Right lobe of liver (tissue), 4 donors: ENCODE measurements around the gene EXOSC5.

Experiments used
- CTCF ChIP-seq, 4 donors: fragments of 200-600 bp in 3 of 4; fragments of 450-650 bp in 1 of 4; IDR thresholded peaks; one replicate each; pipeline versions ENCODE4 v1.5.1 to v1.8.0; 2016 to 2022; ENCODE audit warnings: antibody characterized with exemption in 4 of 4, mild to moderate bottlenecking in 2 of 4
- POLR2A ChIP-seq: fragments of 450-650 bp; IDR thresholded peaks from one replicate; pipeline ENCODE4 v1.6.1; 2017; ENCODE audit warnings: antibody characterized with exemption, mild to moderate bottlenecking
- donor health status: DM: no; HTN: no; CAD: no.
- donor health status: DM: no; HTN: no; CAD: no.
- donor health status: DM: no; HTN: yes; CAD: no.

DNA sequence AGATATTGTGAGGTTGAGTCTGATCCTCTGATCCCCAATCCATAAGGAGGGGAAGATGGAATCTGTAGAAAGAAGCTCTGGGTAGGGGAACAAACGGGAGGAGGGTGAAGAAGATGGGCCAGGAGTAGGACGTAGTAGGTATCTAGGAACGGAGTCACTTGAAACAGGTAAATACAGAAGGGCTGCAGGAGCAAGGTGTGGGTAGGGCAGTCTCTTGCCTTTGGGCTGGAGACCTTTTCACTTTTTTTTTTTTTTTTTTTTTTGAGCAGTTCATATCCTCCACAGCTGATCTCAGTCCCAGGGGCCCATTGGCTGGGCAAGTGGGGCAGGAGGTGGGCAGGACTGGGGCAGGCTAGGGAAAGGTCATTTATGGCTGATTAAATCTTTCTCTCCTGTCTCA is 1.9 kb upstream of the EXOSC5 start:
- TF ChIP-seq CTCF (IDR thresholded peaks at IDR 0.05) (no peak), POLR2A (no peak)
